HT1080 (cell line): ENCODE measurements around the gene MTHFSD. TPM values are rescaled to one million over a fixed set of nuclear protein-coding genes. Genes with fewer than 3 reads are reported as not detected.
A peak's percentile ranks its signal among the peaks of the same experiment; 100 is the strongest.

Experiments used
- DNase-seq: peaks from one replicate; pipeline ENCODE4 v3.0.0-alpha.2; 2015; ENCODE audit warnings: low read depth
- total RNA-seq: library from RNA; depleted of rRNA; stranded (reverse); fragments of >200 nt; shearing (Covaris generic); gene quantifications from 2 replicates; pipeline ENCODE4 v1.2.3, GENCODE V29; 2014

MTHFSD gene
- total RNA-seq, 1 experiment from 2014 or later, result 9.8 TPM

GRCh38 chr16:86530251-86531190, 24.5 kb downstream of the MTHFSD start:
- DNase-seq, result no peak

- DNase-seq, result peak; percentile 18
Observed at GRCh38 chr16:86529160-86529559, 25.9 kb downstream of the MTHFSD start.

DNA sequence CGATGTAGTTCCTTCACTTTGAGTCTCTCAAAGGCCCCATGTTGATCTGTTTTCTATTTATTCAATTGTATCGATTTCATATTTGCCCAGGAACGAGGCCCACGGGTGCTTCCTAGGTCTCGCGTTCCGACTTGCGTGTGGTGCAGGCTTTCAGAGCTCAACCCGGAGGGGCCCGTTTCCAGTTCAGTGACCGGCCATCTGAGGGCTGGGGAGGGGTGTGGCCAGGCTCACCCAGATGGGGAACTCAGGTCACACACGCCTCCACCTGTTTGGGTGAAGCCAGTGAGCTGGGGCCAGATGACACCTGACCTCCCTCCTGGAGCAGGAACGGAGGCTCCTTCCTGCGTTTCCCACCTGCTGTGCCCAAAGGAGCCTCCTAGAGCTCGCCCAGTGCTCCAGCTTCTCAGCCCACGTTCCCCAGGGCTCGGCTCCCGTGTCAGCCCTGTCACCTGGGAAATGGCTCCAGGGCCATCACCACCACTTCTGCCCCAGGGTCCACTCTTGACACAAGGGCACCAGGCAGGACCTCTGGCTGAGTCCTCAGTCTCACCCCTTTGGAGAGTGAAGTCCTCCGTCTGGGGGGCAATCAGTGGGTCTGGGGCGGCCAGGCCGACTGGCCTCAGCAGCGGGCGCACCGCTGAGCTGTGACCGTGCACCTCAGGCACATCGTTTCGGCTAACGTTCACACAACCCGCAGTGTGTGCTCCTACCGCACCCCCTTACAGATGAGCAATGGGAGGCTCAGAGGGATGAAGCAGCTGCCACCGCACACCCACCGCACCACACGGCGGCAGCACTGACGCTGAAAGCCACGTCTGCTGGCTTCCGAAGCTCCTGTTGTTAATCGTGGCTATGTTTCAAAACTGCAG, 26.7 kb downstream of the MTHFSD start:
- no peak for DNase-seq

DNA sequence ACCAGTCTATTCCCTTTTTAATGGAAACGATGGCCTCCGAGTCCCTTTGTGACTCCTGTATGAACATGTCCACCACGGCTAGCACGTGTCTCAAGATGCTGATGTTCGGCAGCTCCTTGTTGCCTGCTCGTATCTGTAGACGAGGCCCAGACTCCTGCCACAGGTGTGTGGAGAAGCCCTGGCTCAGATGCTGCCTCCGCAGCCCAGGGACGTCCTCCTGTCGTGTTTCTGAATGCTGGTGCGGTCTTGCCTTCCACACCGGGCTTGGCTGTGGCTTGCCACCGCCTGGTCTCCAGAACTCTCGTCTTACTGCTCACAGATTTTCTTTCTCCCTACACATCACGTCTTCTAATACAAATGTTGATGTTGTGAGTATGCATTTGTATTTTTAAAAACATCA, 27.7 kb downstream of the MTHFSD start:
- no peak for DNase-seq

GRCh38 chr16:86525696-86526095, 29.3 kb downstream of the MTHFSD start:
- no peak for DNase-seq

DNA sequence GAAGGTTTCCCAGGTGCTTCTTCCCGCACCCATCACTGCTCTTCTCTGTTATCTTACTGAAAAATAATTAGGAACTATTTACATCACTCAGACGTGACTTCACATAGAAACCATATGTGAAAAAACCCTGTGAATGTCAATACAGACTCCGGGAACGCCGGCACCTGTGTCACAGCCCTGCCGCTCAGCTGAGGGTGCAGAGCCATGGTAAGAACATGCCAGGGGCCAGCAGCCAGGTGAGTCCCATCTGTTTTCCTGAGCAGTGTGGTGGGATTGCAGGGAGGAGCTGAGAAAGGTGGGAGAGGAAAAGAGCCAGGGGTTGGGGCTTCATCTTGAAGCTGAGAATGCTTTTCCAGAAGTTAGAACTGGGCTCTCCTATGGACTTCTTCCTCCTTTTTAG, 31.0 kb downstream of the MTHFSD start:
- DNase-seq, result no peak

- no peak for DNase-seq
Observed at GRCh38 chr16:86523166-86523740, 31.8 kb downstream of the MTHFSD start.

GRCh38 chr16:86522634-86523033, 32.4 kb downstream of the MTHFSD start:
- DNase-seq, result no peak

DNA sequence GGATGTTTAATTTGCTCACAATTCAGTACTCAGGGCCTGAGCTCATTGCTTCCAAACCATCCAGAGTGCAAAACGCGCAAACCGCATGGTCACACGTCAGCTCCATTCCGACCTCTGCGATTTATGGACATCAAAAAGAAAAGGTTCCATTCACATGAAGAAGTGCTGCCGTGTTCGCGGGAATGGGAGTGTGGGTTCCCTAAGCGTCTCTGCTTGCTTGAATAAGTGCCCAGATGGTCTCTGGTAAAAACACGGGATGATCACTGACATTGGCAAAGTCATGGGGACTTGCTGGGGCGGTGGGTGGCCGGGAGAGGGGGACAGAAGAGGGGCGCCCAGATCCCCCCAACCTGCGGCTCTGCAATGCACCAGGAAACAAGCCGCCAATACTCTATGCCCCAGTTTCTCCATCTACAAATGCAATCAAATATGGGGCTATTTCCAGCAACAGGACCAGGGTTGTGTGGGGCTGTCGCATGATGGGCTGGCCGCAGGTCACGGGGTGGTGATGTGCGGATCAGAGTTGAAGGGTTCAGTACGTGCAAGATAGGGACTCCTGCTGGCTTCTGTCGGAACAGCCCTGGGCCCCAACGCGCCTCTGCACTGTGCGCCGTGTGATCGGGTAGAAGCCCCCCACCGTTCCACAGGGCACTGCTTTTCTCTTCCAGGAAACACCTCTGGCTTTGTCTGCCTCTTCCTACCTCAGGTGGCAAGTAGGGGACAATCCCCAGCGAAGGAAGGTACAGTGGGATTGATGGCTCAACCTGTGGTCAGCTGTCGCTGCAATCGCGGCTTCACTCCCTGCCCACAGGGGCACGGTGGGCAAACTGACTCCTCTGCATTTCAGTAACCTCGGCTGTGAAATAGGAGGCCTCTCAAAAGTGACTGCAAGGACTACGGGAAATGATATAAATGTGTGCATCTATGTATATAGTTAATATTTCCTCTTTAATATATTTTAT, 33.5 kb downstream of the MTHFSD start:
- no peak for DNase-seq

DNA sequence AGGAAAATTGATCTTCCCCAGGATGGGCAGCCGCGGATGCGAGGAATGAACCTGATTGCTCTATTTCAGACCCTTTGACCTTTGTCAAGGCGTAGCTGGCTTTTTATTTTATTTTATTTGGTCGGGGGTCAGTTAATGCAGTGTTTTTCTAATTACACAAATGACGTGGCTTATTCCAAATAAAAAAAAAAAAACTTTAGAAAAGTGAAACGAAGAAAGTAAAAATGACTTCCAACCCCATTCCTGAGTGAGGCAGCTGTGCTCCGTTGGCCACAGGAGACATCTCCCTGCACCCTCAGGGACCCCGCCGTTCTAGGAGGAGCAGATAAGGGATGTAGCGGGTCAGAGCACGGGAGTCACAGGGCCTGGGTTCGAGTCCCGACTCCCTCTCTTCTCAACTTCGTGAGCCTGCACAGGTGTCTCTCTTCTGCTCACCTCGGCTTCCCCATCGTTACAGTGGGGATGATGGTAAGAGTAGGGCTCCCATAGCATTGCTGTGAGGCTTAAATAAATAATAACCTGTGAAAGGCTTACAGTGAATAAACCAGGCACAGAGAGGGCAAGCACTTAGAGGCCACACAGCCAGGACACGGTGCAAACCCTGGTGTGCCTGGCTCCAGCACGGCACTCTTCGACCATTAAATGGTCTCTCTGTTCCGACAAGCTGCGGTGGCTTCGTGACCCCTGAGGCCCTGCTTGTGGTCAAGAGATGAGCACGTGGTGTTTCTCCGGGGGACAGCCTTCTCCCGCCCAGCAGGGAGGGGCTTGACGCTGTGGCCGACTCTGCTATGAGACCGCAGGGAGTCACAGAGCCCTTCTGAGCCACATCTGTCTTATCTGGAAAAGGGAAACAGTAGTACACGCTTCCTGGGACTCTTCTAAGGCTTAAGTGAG, 34.5 kb downstream of the MTHFSD start:
- no peak for DNase-seq

DNA sequence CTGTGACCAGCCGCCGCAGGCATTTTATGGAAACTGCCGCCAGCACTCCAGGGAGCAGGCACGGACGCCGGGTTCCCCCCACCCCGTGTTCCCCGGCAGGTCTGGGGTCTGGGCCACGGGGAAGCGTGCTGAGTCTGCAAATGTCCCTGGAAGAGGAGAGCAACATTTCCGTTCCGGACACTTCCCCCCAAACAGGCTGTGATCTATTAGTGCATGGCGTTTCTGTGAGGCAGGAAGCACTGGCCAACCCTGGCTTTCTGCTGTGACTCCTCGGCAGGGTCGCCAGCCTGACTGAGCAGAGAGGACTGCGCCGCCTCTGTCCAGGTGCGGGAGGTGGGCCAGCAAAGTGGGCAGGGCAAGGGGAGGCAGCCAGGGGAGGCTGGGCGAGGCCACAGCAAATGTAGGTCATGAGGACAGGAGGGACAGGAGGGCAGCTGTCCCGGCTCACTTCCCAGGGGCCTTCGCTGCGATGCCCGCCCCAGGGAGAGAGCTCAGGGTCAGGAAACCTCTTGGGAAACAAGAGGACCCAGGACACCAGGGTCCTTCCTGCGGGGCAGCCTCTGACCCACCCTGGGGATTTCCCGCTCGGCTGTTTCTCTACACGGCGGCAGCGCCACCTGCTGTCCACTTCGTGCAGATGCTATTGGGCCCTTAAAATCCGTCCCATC, 35.3 kb downstream of the MTHFSD start:
- DNase-seq, result peak; percentile 36

GRCh38 chr16:86519007-86519648, 35.9 kb downstream of the MTHFSD start:
- no peak for DNase-seq

DNA sequence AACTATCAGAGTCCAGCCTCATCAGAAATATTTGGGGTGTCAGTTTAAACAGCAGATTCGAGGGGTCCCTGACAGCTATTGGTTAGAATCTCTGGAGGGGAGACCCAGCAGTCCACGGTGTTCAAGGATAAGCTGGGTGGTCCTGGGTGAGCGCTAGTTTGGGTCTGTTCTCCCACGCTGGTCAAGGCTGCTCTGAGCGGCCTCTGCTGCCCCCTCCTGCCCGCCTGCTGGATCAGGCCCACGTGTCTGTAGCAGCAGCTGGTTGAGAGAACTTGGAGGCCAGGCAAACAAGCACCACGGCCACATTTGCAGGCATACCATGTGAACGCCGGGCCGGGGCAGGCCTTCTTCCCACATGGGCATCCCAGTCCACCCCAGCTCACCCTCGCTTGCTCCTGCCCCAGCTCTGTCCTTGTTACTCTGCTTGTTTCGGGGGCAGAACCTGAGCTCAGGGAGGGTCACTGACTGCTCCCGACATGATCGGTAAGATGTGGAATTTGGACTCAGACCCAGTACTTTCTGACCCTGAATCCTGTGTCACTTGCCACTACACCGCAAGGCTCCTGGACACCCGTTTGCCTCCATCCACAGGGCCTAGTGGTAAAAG, 37.3 kb downstream of the MTHFSD start:
- DNase-seq, result peak; percentile 53

DNA sequence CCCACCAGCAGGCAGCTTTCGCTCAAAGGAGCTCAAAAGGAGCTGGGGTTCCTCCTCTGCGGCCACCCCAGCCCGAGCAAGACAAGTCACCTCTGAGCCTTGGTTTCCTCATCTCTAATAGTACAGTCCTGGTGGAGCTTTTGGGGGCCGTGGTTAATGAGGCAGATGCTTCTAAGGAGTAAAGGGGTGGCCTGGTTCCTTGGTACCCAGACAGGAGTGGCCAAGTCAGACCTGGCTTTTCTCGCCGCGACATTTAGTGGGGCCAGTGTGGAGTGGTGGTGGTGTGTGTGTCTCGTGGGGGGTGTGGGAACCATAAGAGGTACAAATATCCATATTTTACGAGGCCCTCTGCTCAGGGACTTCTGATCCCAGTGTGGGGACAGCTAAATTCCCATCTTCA, 38.0 kb downstream of the MTHFSD start:
- DNase-seq, result no peak

- no peak for DNase-seq
Observed at GRCh38 chr16:86516623-86517003, 38.4 kb downstream of the MTHFSD start.

DNA sequence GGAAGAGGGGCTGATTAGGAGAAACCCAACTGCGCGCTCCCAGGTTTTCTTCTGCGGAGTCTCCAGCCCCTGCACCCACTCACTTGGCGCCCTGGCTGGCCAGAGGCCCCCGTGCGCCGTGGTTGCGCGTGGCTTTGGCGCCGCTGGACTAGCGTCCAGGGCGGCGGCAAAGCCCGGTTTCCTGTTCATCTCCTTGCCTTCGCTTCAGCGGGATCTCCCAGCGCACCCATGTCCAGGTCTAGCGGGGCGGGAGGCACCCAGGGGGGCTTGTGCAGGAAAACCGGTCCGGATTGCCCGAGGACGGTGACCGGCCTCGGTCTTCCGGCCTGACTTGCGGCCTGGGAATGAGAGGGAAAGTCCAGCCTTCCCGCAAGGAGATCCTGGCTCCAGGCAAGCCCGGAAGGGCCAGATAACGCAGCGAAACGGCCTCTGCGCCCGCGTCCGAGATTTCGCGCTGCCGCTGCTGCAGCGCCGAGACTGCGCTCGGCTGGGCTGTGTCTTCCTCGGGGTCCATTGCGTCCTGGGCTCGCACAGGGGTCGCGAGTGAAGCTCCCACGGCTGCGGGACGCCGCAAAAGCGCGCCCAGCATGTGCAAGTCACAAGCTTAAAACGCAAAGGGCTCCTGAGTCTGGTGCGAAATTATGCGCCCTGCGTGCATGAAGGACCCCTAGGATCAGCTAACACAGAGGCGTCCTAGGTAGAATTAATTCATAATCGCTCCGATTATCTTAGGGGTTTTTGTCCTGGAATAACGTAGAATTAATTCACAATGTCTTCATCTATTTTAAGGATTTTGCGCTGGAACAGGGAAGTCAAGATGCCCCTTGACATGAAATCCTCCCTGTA, 39.0 kb downstream of the MTHFSD start:
- DNase-seq, result no peak

DNA sequence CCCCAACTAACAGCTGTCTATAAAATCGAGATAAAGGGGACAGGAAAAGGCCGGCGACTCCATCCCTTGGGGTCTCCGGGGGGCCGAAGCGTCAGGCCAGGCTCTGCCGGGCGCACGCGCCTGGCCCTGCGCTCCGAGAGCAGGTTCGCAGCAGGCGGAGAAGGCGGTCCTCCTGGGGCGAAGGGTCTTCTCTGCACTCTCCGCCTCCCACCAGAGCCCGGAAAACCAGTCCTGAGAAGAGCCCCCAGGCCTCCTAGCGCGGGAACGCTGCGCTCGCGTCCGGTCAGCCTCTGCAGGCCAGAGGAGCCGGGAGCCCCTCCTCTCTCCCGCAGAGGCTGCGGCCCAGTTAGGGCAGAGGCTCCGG, 39.6 kb downstream of the MTHFSD start:
- DNase-seq, result no peak
